ENCODE results near the gene LAPTM5.

LAPTM5 gene

GRCh38 chr1:30743584-30744059 is 14.0 kb downstream of the LAPTM5 start:
- no peak overlapping the region for H3K4me3 ChIP-seq (ENCODE audit: low read depth in 1 of 5, low read length in 5 of 5)
- no peak overlapping the region for H3K9ac ChIP-seq (ENCODE audit: low read length in 5 of 5)
- H3K27ac ChIP-seq (ENCODE audit: low read depth, low read length): no peak overlapping the region
- H3K9me3 ChIP-seq (ENCODE audit: control insufficient read depth in 5 of 5, low read length in 5 of 5): no peaks in the 10 kb centered on the region
- H3K4me1 ChIP-seq (ENCODE audit: control insufficient read depth in 5 of 5, insufficient read depth in 5 of 5, low read length in 5 of 5): peaks cover 0 to 64% (median 22%) of the 10 kb centered on the region in 5 donors
- H3K27me3 ChIP-seq (ENCODE audit: control insufficient read depth in 5 of 5, insufficient read depth in 4 of 5, low read length in 5 of 5): peaks cover 0 to 5% (median 2%) of the 10 kb centered on the region in 5 donors
- H3K36me3 ChIP-seq (ENCODE audit: control insufficient read depth in 5 of 5, insufficient read depth in 5 of 5, low read length in 5 of 5): peaks cover 0 to 39% (median 21%) of the 10 kb centered on the region in 5 donors

DNA sequence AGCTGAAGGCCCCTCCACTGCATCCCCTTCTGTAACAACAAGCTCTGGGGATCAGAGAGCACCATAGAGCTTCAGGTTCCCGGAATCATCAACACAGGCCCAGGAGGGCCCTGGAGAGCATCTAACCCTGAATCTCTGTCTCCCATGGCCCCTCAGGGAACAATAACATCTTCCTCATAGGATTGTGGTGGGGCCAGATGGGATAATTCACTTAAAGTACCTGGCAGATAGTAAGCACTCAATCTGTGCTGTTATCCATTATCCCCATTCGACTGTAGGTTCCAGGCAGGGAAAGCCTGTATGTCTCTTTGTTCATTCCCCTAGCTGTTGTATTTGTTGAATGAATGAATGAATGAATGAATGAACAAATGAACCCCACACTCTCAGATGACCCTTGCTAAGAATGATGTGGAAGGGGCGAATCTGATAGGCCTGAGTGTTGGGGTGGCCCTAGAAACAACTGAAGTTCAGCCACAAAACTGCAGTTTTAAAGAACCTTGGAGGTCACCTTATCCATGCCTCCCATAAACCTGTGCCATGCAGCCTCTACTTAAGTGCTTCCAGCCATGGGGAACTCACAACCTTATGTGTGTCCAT is 14.5 kb downstream of the LAPTM5 start:
- no peak overlapping the region for H3K4me3 ChIP-seq (ENCODE audit: low read depth in 1 of 5, low read length in 5 of 5)
- H3K4me1 ChIP-seq (ENCODE audit: control insufficient read depth in 5 of 5, insufficient read depth in 5 of 5, low read length in 5 of 5): peaks cover 0 to 58% (median 17%) of the 10 kb centered on the region in 5 donors
- no peak overlapping the region for H3K9ac ChIP-seq (ENCODE audit: low read length in 5 of 5)
- H3K27me3 ChIP-seq (ENCODE audit: control insufficient read depth in 5 of 5, insufficient read depth in 4 of 5, low read length in 5 of 5): peaks cover 0 to 5% (median 0%) of the 10 kb centered on the region in 5 donors
- H3K9me3 ChIP-seq (ENCODE audit: control insufficient read depth in 5 of 5, low read length in 5 of 5): peaks cover 0 to 3% (median 0%) of the 10 kb centered on the region in 5 donors
- peaks cover 0 to 45% (median 26%) of the 10 kb centered on the region in 5 donors for H3K36me3 ChIP-seq (ENCODE audit: control insufficient read depth in 5 of 5, insufficient read depth in 5 of 5, low read length in 5 of 5)
- H3K27ac ChIP-seq (ENCODE audit: low read depth, low read length): no peak overlapping the region

- peaks cover 0 to 3% (median 0%) of the 10 kb centered on the region in 5 donors for H3K9me3 ChIP-seq (ENCODE audit: control insufficient read depth in 5 of 5, low read length in 5 of 5)
- H3K27ac ChIP-seq (ENCODE audit: low read depth, low read length): no peak overlapping the region
- peaks cover 0 to 48% (median 33%) of the 10 kb centered on the region in 5 donors for H3K36me3 ChIP-seq (ENCODE audit: control insufficient read depth in 5 of 5, insufficient read depth in 5 of 5, low read length in 5 of 5)
- peaks cover 0 to 52% (median 10%) of the 10 kb centered on the region in 5 donors for H3K4me1 ChIP-seq (ENCODE audit: control insufficient read depth in 5 of 5, insufficient read depth in 5 of 5, low read length in 5 of 5)
- no peak overlapping the region for H3K9ac ChIP-seq (ENCODE audit: low read length in 5 of 5)
- H3K27me3 ChIP-seq (ENCODE audit: control insufficient read depth in 5 of 5, insufficient read depth in 4 of 5, low read length in 5 of 5): peaks cover 0 to 3% (median 0%) of the 10 kb centered on the region in 5 donors
- no peak overlapping the region for H3K4me3 ChIP-seq (ENCODE audit: low read depth in 1 of 5, low read length in 5 of 5)
Observed at GRCh38 chr1:30742300-30742962, 15.1 kb downstream of the LAPTM5 start.

GRCh38 chr1:30741239-30741894 is 16.2 kb downstream of the LAPTM5 start:
- H3K4me1 ChIP-seq (ENCODE audit: control insufficient read depth in 5 of 5, insufficient read depth in 5 of 5, low read length in 5 of 5): peaks cover 0 to 41% (median 9%) of the 10 kb centered on the region in 5 donors
- H3K36me3 ChIP-seq (ENCODE audit: control insufficient read depth in 5 of 5, insufficient read depth in 5 of 5, low read length in 5 of 5): peaks cover 0 to 59% (median 43%) of the 10 kb centered on the region in 5 donors
- peaks cover 0 to 3% (median 0%) of the 10 kb centered on the region in 5 donors for H3K27me3 ChIP-seq (ENCODE audit: control insufficient read depth in 5 of 5, insufficient read depth in 4 of 5, low read length in 5 of 5)
- no peak overlapping the region for H3K9ac ChIP-seq (ENCODE audit: low read length in 5 of 5)
- H3K4me3 ChIP-seq (ENCODE audit: low read depth in 1 of 5, low read length in 5 of 5): no peak overlapping the region
- no peak overlapping the region for H3K27ac ChIP-seq (ENCODE audit: low read depth, low read length)
- peaks cover 0 to 3% (median 0%) of the 10 kb centered on the region in 5 donors for H3K9me3 ChIP-seq (ENCODE audit: control insufficient read depth in 5 of 5, low read length in 5 of 5)

DNA sequence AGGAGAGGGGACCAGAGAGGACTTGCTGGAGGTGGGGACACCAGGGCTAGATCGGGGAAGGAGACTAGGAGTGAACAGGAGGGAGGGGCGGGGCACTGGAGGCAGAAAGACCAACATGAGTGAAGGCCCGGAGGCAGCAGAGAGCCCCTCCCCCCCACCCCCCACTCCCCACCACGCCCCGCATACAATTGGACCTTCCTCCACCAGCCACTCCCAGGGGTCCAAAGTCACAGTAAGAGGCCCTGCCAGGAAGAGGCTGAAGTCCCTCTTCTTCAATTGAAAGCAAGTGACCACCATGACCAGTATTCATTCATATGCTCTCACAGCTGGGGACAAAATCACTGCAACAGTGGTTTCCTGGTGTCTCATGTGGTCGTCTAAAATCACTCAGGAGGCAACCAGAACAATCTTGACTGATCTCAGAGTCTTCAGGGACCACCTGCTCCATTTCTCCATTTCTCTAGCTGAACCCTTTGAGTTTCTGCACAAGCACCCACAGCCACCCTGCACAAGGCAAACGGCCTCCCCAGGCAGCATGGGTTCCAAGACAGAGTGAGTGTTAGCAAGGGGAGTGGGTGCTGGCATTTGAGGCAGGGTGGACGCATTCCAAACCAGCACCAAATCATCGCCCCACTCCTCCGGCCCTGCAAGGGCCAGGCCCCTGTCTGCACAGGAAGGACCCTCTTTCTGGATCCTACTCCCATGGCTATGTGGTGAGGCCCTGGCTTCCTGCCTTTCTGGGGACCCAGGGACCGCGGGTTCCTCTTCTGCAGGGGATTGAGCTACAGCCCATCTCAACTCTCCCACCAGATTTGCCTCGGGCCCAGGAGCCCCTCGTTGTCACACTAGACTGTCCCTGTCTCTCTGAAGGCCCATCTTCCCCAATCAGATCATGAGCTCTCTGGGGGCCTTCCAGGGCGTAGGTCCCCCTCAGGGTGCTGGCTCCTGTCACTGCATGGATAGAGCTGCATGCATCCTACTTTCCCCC is 17.0 kb downstream of the LAPTM5 start:
- no peak overlapping the region for H3K27ac ChIP-seq (ENCODE audit: low read depth, low read length)
- no peak overlapping the region for H3K9ac ChIP-seq (ENCODE audit: low read length in 5 of 5)
- peaks cover 0 to 33% (median 3%) of the 10 kb centered on the region in 5 donors for H3K4me1 ChIP-seq (ENCODE audit: control insufficient read depth in 5 of 5, insufficient read depth in 5 of 5, low read length in 5 of 5)
- H3K4me3 ChIP-seq (ENCODE audit: low read depth in 1 of 5, low read length in 5 of 5): no peak overlapping the region
- H3K9me3 ChIP-seq (ENCODE audit: control insufficient read depth in 5 of 5, low read length in 5 of 5): peaks cover 0 to 3% (median 0%) of the 10 kb centered on the region in 5 donors
- H3K27me3 ChIP-seq (ENCODE audit: control insufficient read depth in 5 of 5, insufficient read depth in 4 of 5, low read length in 5 of 5): peaks cover 0 to 3% (median 0%) of the 10 kb centered on the region in 5 donors
- H3K36me3 ChIP-seq (ENCODE audit: control insufficient read depth in 5 of 5, insufficient read depth in 5 of 5, low read length in 5 of 5): peaks cover 0 to 67% (median 48%) of the 10 kb centered on the region in 5 donors

- Histone ChIP-seq H3K27ac (ENCODE audit: low read depth, low read length) (no peak overlapping the region), H3K4me1 (ENCODE audit: control insufficient read depth in 5 of 5, insufficient read depth in 5 of 5, low read length in 5 of 5) (peaks cover 0 to 30% (median 3%) of the 10 kb centered on the region in 5 donors), H3K27me3 (ENCODE audit: control insufficient read depth in 5 of 5, insufficient read depth in 4 of 5, low read length in 5 of 5) (peaks cover 0 to 3% (median 0%) of the 10 kb centered on the region in 5 donors), H3K36me3 (ENCODE audit: control insufficient read depth in 5 of 5, insufficient read depth in 5 of 5, low read length in 5 of 5) (peaks cover 0 to 77% (median 50%) of the 10 kb centered on the region in 5 donors), H3K9ac (ENCODE audit: low read length in 5 of 5) (no peak overlapping the region), H3K4me3 (ENCODE audit: low read depth in 1 of 5, low read length in 5 of 5) (no peak overlapping the region), H3K9me3 (ENCODE audit: control insufficient read depth in 5 of 5, low read length in 5 of 5) (peaks cover 0 to 3% (median 0%) of the 10 kb centered on the region in 5 donors)
Observed at GRCh38 chr1:30739601-30740000, 18.0 kb downstream of the LAPTM5 start.

DNA sequence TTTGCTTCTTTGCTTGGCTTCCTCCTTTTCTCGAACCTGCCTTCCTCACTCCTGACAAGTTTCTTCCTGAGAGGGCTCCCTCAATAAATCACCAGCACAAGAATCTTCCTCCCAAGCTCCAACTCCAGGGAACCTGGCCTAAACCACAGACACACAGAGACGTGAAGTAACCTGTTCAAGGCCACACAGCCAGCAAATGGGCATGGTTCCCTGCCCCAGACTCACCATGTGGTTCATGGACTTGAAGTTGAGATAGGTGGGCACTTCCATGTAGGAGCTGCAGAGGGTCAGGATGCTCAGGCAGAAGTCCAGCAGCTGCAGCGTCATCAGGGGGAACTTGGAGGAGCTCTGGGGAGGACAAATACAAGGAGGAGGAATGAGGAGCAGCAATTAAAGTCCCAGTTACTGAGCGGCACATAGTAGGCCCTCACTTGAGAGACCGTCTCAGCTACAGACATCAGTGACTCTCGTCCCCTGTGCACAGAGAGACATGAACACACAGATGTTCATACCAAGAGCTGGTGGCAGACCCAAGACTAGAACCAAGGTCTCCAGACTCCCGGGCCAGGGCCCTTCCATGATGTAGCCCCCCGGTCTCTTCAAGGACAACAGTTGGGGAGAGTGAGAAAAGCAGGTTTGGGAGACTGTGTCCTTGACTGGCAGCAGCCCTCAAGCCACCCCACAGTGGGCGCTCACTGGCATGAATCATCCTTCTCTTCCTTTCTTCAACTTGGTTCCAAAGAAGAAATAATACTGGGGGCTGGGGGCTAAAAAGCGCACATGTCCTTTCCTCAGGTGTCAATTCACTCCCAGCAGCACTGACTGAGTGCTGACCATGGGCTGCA is 18.6 kb downstream of the LAPTM5 start:
- Histone ChIP-seq H3K9me3 (ENCODE audit: control insufficient read depth in 5 of 5, low read length in 5 of 5) (peaks cover 0 to 3% (median 0%) of the 10 kb centered on the region in 5 donors), H3K27me3 (ENCODE audit: control insufficient read depth in 5 of 5, insufficient read depth in 4 of 5, low read length in 5 of 5) (peaks cover 0 to 3% (median 0%) of the 10 kb centered on the region in 5 donors), H3K4me1 (ENCODE audit: control insufficient read depth in 5 of 5, insufficient read depth in 5 of 5, low read length in 5 of 5) (peaks cover 0 to 26% (median 3%) of the 10 kb centered on the region in 5 donors), H3K9ac (ENCODE audit: low read length in 5 of 5) (no peak overlapping the region), H3K36me3 (ENCODE audit: control insufficient read depth in 5 of 5, insufficient read depth in 5 of 5, low read length in 5 of 5) (peaks cover 0 to 83% (median 56%) of the 10 kb centered on the region in 5 donors), H3K27ac (ENCODE audit: low read depth, low read length) (no peak overlapping the region), H3K4me3 (ENCODE audit: low read depth in 1 of 5, low read length in 5 of 5) (no peak overlapping the region)

DNA sequence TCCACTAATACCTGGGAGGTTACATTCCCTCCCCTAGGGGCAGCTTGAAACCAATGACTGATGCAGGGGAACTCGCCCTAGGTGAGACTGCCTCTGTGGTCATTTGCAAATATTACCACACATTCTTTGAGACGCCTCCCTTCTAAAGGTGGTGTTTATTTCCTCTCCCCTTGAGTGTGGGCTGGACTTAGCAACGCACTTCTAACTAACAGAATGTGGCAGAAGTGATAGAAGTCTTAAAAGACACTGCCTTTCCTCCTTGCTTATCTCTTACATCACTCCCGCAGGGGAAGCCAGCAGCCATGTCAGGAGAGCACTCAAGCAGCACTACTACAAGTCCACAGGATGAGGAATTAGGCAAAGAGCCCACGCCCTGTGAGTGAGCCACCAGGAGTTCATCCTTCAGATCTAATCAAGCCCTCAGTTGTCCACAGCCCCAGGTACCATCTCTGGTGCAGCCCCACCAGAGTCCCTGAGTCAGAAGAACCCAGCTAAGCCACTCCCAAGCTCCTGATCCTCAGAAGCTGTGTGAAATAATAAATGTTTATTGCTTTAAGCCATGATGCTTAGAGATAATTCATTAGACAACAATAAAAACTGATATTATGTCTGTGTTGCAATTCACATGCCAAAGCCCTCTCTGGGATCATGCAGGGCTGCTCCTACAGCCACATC is 19.4 kb downstream of the LAPTM5 start:
- Histone ChIP-seq H3K27me3 (ENCODE audit: control insufficient read depth in 5 of 5, insufficient read depth in 4 of 5, low read length in 5 of 5) (peaks cover 0 to 3% (median 0%) of the 10 kb centered on the region in 5 donors), H3K9ac (ENCODE audit: low read length in 5 of 5) (no peak overlapping the region), H3K4me1 (ENCODE audit: control insufficient read depth in 5 of 5, insufficient read depth in 5 of 5, low read length in 5 of 5) (peaks cover 0 to 18% (median 0%) of the 10 kb centered on the region in 5 donors), H3K36me3 (ENCODE audit: control insufficient read depth in 5 of 5, insufficient read depth in 5 of 5, low read length in 5 of 5) (peaks cover 0 to 89% (median 61%) of the 10 kb centered on the region in 5 donors), H3K27ac (ENCODE audit: low read depth, low read length) (no peak overlapping the region), H3K9me3 (ENCODE audit: control insufficient read depth in 5 of 5, low read length in 5 of 5) (peaks cover 0 to 3% (median 0%) of the 10 kb centered on the region in 5 donors), H3K4me3 (ENCODE audit: low read depth in 1 of 5, low read length in 5 of 5) (no peak overlapping the region)

Measured in subcutaneous abdominal adipose tissue (tissue), 5 donors.